Kidney (tissue), 14 donors: ENCODE data around the gene LPCAT1. TPM values are rescaled to one million over a fixed set of nuclear protein-coding genes. Genes with fewer than 3 reads are reported as not detected.
A peak's percentile ranks its signal among the peaks of the same experiment; 100 is the strongest.

Experiments used
- DNase-seq, 5 donors: peaks; one replicate each; pipeline ENCODE4 v3.0.0-alpha.2; 2013 to 2020
- FAIRE-seq: peaks from 2 replicates; lab custom pipeline; 2012; peaks lifted over from hg19 to GRCh38; lab: Jason Lieb, UNC
- H3K27ac ChIP-seq, 2 donors: one replicate each; pipeline ENCODE4 v1.7.0; 2013; ENCODE audit warnings: low read depth in 2 of 2, low read length in 2 of 2, inconsistent platforms in 1 of 2
- H3K27me3 ChIP-seq: one replicate; pipeline ENCODE4 v1.7.1; 2013; ENCODE audit warnings: low read length, inconsistent platforms; ENCODE audit not compliant: control insufficient read depth, insufficient read depth
- H3K36me3 ChIP-seq, 3 donors: one replicate each; pipeline versions ENCODE4 v1.7.0 to v1.7.1; 2013; ENCODE audit warnings: low read length in 3 of 3, control low read depth in 1 of 3, inconsistent platforms in 1 of 3; ENCODE audit not compliant: insufficient read depth in 3 of 3, control insufficient read depth in 2 of 3
- H3K4me1 ChIP-seq, 3 donors: one replicate each; pipeline versions ENCODE4 v1.7.0 to v1.7.1; 2013; ENCODE audit warnings: low read length in 3 of 3, inconsistent platforms in 1 of 3, low read depth in 1 of 3; ENCODE audit not compliant: control insufficient read depth in 2 of 3, insufficient read depth in 2 of 3
- H3K4me3 ChIP-seq, 3 donors: one replicate each; pipeline versions ENCODE4 v1.7.0 to v1.8.1; 2013; ENCODE audit warnings: low read length in 3 of 3, control low read depth in 1 of 3, inconsistent platforms in 1 of 3
- H3K9ac ChIP-seq, 3 donors: one replicate each; pipeline versions ENCODE4 v1.7.0 to v1.7.1; 2013; ENCODE audit warnings: low read length in 3 of 3, control low read depth in 1 of 3, inconsistent platforms in 1 of 3
- H3K9me3 ChIP-seq, 3 donors: one replicate each; pipeline versions ENCODE4 v1.7.0 to v1.7.1; 2013; ENCODE audit warnings: low read length in 3 of 3, control low read depth in 1 of 3, inconsistent platforms in 1 of 3; ENCODE audit not compliant: control insufficient read depth in 2 of 3, insufficient read depth in 1 of 3
- intact Hi-C: fragments of 100-400 bp; cut with DNase I; formaldehyde crosslinking; loops from one replicate; pipeline ENCODE4 v1.11.1; 2022
- polyA plus RNA-seq: library from polyadenylated mRNA; stranded (reverse); fragments of 350-450 nt; fragmentation: Illumina TruSeq; extraction: RNeasy Lipid Tissue Mini Kit (QIAGEN cat#74804); gene quantifications from one replicate; pipeline ENCODE4 v1.2.3, GENCODE V29; 2014; ENCODE audit warnings: low read depth, low replicate concordance; ENCODE audit not compliant: insufficient read depth
- total RNA-seq: library from RNA; stranded (reverse); fragmentation: NEBNext Ultra II Directional; extraction: Animal tissue kit (Norgen Biotek cat#: 25700); gene quantifications from one replicate; pipeline ENCODE4 v1.2.1, GENCODE V29; 2021
- TF ChIP-seq, protein P1 (sequence below): IDR thresholded peaks from 3 replicates; pipeline ENCODE4 v1.5.1; 2012; ENCODE audit warnings: mild to moderate bottlenecking, moderate library complexity, borderline replicate concordance; ENCODE audit not compliant: insufficient read depth; ENCODE audit errors: extremely low read depth
- donor health status: control.
- donor health status: control.
- donor health status: control.
- donor health status: control.
- donor health status: control.
- donor health status: DM: yes; HTN: yes; CAD: no.
- donor health status: Normal renal cell carcinoma (clear cell type).

The LPCAT1 gene
- total and polyA plus RNA-seq, 2 donors from 2014 or later: 22.2 to 46.5 TPM

- TF ChIP-seq, protein P1, sequence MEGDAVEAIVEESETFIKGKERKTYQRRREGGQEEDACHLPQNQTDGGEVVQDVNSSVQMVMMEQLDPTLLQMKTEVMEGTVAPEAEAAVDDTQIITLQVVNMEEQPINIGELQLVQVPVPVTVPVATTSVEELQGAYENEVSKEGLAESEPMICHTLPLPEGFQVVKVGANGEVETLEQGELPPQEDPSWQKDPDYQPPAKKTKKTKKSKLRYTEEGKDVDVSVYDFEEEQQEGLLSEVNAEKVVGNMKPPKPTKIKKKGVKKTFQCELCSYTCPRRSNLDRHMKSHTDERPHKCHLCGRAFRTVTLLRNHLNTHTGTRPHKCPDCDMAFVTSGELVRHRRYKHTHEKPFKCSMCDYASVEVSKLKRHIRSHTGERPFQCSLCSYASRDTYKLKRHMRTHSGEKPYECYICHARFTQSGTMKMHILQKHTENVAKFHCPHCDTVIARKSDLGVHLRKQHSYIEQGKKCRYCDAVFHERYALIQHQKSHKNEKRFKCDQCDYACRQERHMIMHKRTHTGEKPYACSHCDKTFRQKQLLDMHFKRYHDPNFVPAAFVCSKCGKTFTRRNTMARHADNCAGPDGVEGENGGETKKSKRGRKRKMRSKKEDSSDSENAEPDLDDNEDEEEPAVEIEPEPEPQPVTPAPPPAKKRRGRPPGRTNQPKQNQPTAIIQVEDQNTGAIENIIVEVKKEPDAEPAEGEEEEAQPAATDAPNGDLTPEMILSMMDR: no peak
- Histone ChIP-seq H3K36me3 (no peaks in the 10 kb centered on the region), H3K4me3 (no peak overlapping the region), H3K9me3 (no peaks in the 10 kb centered on the region), H3K9ac (no peak overlapping the region), H3K27me3 (no peaks in the 10 kb centered on the region), H3K27ac (no peak overlapping the region), H3K4me1 (no peaks in the 10 kb centered on the region)
- FAIRE-seq (no peak), DNase-seq (peak in 2 of 5 donors; percentile 28 to 35)
- intact Hi-C loops: no loop called here
These were observed 21.5 kb upstream of the LPCAT1 start for GRCh38 chr5:1545126-1545804.

DNA sequence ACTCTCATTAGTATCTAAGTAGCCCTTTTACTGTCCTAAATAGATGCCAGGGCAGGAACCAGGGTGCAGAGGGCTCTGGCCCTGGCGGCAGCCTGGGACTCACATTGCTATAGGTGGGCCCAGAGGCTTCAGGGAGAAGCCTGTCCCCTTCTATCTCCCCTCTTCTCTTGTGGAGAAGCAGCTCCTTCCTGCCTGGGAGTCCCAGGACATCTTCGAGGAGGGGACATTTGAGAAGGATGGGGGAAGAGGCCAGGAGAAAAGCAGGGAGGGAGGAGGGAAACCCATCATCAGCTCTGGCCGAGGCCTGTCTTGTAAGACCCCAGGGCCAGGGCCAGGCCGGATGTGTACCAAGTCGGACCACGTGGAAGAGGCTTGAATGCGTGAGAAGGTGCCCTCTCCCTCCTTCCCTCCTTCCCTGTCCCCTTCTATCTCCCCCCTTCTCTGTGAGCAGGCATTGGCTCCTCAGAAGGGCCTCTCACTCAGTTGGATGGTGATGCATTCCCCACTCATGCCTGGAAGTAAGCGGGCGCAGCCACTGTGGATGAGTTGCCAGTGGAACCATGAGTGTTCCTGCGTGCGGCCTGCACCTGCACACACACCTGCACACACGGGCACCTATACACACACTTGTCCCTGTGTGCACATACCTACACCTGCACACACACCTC lies 20.7 kb upstream of the LPCAT1 start:
- no peaks in the 10 kb centered on the region for H3K4me1 ChIP-seq
- no peak overlapping the region for H3K4me3 ChIP-seq
- TF ChIP-seq, protein P1: no peak
- H3K27me3 ChIP-seq: no peaks in the 10 kb centered on the region
- no peaks in the 10 kb centered on the region for H3K36me3 ChIP-seq
- H3K27ac ChIP-seq: no peak overlapping the region
- no peaks in the 10 kb centered on the region for H3K9me3 ChIP-seq
- peak in 2 of 5 donors; percentile 16 to 46 for DNase-seq
- intact Hi-C loops: no loop called here
- no peak for FAIRE-seq
- no peak overlapping the region for H3K9ac ChIP-seq

- intact Hi-C loops: no loop called here
- Histone ChIP-seq H3K27me3 (no peaks in the 10 kb centered on the region), H3K9me3 (no peaks in the 10 kb centered on the region), H3K9ac (no peak overlapping the region), H3K36me3 (no peaks in the 10 kb centered on the region), H3K4me3 (no peak overlapping the region), H3K4me1 (no peaks in the 10 kb centered on the region), H3K27ac (no peak overlapping the region)
- DNase-seq (no peak), FAIRE-seq (no peak)
- TF ChIP-seq, protein P1: no peak
These were observed 19.9 kb upstream of the LPCAT1 start for GRCh38 chr5:1543398-1544293.
